DMS53 (cell line): ENCODE measurements around the gene FRY.

Source experiments
- DNase-seq: peaks from one replicate; lab custom pipeline; 2025; lab: John Stamatoyannopoulos, UW

Gene FRY

GRCh38 chr13:32259116-32259515 lies 227.5 kb downstream of the FRY start:
- peak; percentile 34 for DNase-seq

GRCh38 chr13:32261567-32261966 lies 230.0 kb downstream of the FRY start:
- DNase-seq, result peak; percentile 88

- DNase-seq, result no peak
These were observed 230.6 kb downstream of the FRY start for GRCh38 chr13:32262165-32262564.

GRCh38 chr13:32262619-32263018 lies 231.0 kb downstream of the FRY start:
- no peak for DNase-seq

GRCh38 chr13:32264407-32264806 lies 232.8 kb downstream of the FRY start:
- no peak for DNase-seq

DNA sequence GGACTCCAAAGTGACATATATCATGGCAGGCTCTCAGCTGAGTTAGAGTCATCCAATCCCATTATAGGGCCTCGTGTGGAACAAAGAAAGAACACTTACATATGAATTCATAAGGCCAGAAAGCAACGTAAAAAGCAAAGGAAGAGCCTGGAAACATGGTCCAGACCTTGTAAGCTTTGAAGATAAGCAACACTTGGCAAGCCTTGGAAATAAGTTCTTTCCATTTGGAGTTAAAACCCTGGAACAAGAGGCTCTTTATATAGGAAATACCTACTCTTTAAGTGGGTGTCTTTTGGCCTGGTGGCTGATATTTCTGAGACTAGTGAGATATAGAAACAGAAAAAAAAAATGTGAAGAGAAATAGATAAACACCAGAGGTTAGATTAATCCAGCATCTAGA lies 234.2 kb downstream of the FRY start:
- DNase-seq, result no peak

GRCh38 chr13:32266130-32266529 lies 234.6 kb downstream of the FRY start:
- DNase-seq, result no peak

DNA sequence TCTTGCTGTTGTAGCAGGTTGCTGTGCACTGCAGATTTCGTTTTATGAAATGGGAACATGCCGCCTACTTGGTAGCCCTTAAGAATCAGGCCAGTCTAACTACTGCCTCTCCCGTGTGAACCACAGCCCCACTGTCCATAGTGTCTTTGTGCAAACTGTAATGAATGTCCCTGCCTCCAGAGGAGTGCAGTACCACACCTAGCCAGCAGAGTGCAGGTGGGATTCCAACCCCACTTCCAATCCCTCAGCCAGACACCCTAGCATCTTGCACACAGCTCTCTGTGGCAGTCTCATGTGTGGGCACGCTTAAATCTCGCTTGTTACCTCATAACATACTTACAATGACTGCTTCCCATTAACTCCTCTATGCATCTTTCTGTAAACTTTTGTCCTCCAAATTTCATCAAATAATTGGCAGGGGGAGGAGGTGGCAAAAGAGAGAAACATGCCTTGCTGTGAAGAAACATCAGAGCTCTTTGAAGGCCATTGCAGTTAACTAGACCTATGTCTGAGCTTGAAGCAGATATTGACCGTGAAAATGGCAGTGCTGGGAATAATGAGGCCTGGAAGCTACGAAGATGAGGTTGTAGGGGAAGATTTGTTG lies 236.4 kb downstream of the FRY start:
- peak; percentile 77 for DNase-seq

DNA sequence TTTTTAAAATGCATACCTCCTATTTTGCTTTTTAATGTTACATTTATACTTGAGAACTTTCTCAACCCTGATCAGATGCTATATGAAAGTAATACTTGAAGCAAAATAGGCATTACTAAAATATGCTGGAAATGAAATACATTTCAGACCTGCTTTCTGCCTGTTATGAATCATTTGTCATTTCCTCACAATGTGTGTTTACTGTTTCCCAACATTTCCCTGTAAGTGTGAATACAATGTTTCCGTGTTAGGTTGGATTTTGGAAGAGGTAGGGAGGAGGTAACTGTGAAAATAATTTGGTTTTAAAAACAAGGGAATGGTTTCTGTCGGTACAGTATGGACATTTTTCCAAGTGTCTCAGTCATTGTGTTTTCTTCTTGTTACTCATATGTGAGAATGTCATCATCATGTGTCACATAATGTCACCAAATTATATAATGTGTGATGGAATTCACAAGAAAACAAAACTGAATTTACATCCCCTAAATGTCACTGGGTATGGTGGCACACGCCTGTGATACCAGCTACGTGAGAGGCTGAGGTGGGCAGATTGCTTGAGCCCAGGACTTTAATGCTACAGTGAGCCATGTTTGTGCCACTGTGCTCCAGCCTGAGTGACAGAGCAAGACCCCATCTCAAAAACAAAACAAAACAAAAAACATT lies 240.6 kb downstream of the FRY start:
- no peak for DNase-seq

- no peak for DNase-seq
These were observed 246.3 kb downstream of the FRY start for GRCh38 chr13:32277839-32278238.

GRCh38 chr13:32278426-32278825 lies 246.9 kb downstream of the FRY start:
- DNase-seq, result no peak

DNA sequence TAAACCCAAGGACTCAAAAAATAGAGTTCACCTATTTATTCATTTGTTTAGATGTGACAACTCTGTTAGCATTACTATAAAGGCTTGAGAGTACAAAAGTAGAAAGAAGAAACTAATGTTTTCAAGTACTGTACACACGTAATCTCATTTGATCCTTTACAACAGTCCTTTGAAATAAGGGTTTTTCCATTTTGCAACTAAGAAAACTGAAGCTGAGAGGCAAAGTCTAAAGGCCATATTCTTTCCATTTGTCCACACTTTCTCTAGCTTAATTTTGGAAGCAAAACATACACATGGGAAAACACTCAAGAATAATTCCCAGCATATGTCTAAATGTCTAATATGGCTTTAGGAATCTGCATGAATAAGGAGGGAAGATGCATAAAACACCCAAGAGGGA lies 249.5 kb downstream of the FRY start:
- DNase-seq, result no peak

GRCh38 chr13:32282096-32282711 lies 250.6 kb downstream of the FRY start:
- DNase-seq, result no peak

DNA sequence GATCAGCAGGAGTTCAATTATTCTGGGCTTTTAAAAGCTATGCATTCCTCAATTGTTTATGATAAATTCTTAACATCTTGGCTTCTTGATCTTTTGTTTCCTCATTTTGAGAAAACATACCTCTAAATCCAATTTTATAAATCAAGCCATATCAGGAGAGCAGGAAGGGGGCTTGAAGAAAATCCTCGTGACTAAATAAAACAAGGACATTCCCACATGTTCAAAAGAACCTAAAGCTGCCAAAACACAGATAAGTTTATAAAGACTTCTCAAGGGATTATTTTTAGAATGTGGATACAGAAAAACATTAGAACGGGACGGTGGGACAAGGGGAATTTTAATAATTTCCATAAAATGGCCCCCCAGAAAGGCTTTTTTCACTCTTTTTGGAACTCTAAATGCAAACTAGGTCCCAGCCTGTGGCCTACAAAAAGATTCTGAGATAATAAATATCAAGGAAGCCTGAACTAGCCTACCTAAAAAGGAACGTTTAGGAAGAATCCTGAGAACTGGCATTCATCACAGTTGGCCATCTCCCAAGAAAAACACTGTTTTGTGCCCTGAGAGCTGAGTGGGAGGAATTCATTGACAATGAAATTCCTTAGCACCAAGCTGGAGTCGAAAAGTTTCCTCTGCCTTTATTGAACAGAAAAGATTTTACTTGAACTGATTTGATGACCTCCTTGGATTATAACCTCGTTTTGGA lies 253.5 kb downstream of the FRY start:
- no peak for DNase-seq

DNA sequence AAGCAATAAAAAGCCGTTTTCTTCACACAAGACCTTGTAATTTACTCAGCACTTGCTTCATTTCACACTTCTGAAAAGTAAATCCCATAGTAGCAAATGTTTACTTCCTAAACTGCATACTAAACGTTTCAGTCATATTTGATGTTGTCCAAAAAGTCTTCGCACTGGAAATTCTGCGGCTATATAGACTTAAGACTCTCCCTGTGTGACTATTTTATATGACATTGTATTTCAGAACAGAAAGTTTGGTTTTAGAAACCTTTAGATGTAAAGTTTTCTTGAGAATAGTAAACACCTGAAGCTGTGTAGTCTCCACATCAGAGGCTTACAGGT lies 254.0 kb downstream of the FRY start:
- no peak for DNase-seq

GRCh38 chr13:32297206-32297605 lies 265.6 kb downstream of the FRY start:
- no peak for DNase-seq

DNA sequence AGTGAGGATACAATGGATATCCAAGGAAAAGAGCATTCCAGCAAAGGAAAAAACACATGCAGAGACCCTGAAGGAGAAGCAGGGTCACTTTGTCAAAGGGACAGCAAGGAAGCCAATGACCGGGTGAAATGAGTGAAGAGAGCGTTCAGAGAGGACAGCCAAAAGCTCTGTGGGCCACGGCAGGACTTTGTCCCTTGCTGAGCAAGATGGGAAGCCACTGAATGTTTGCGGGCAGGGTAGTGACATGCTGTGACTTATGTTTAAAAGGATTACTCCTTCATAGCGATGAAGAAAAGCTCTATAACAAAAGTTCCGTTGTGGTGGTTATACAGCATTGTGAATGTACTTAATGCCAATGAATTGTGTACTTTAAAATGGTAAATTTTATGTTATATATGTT lies 267.1 kb downstream of the FRY start:
- DNase-seq, result no peak

DNA sequence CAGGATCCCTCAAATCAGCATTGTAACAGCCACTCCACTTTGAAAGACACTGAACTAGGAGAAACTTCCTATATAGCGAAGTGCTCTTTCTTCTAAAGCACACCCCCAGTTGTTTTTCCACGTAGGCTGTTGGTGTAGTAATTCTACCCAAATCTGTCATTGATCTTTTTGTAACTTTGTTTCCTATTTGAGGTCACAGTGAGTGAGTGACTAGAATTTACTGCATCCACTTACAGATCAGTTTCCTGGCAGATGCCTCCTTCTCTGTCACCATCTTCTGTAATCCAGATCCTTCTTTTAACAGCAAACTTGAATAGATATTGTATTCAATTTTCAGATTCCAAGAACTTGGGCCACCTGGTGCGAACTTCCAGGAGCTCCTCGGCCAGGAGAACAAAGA lies 268.3 kb downstream of the FRY start:
- no peak for DNase-seq

GRCh38 chr13:32300406-32300805 lies 268.8 kb downstream of the FRY start:
- no peak for DNase-seq

GRCh38 chr13:32300920-32301319 lies 269.3 kb downstream of the FRY start:
- no peak for DNase-seq

GRCh38 chr13:32302461-32302860 lies 270.9 kb downstream of the FRY start:
- DNase-seq, result no peak

GRCh38 chr13:32305646-32306045 lies 274.1 kb downstream of the FRY start:
- no peak for DNase-seq
